ENCODE data around the gene HDAC11.

Gene HDAC11

DNA sequence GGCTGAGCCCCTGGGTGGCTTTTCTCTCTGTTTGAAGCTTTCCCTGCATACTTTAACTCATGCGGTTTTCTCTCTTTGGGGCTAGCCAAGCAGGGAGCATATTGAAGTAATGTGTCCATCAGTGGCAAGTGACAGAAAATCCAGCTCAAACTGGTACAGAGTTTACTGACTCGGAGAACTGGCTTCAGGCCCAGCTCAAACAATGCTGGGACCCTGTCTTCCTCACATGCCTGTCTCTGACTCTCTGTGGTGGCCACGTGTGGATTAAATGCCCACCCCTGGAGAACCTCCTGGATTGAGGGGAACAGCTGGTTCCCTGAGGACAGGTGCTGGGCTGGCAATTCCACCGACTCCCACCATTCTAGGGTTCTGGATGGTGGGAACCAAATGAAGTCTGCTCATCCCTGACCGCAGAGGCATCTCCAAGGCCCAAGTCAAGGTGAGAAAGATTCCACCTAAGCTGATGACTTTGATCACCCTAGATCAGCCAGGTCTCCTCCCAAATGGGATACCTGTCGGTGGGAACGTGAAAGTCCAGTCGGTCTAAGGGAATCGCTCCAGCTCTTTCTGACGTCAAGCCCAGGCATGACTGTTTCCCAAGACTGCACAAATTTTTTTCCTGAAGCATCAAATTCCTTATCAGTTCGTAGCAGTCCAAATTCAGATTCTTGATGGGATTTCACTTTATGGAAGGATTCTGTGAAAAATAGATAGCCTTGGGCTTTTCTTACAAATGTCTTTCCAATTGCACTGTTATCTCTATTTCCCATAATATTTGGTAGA lies 16.3 kb upstream of the HDAC11 start:
- TF ChIP-seq GATA2 (IDR thresholded peaks at IDR 0.05; ENCODE audit: low read depth, low read length) (no peak), GATA3 (IDR thresholded peaks at IDR 0.05; ENCODE audit: low read depth, low read length) (no peak)

DNA sequence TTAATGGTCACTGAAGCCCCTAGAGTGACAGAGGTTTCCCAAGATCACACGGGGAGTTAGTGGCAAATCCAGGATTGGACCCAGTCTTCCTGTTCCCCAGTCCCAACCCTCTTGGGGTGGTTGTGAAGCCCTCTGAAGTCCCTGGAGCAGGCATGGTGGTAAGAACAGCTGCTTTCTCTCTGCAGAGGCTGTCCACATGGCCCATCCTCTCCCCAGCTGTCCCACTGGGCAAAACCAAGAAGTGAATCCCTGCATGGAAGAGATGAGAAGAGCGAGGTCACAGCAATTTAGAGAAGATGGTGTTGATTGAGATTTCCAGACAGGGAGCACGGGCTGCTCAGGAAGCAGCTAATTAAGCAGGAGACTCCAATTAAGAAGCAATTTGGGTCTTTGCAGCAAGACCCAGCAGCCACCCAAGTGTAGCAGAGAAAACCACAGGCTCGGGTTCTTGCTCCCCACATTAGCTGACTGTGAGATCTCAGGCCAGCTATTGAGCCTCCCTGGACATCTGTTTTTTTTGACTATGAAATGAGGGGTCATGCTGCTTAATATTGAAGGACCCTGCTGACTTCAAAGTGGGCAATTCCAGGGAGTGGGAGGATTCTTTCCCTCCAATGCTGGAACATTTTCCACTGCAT lies 14.8 kb upstream of the HDAC11 start:
- TF ChIP-seq GATA2 (IDR thresholded peaks at IDR 0.05; ENCODE audit: low read depth, low read length) (no peak), GATA3 (IDR thresholded peaks at IDR 0.05; ENCODE audit: low read depth, low read length) (no peak)

DNA sequence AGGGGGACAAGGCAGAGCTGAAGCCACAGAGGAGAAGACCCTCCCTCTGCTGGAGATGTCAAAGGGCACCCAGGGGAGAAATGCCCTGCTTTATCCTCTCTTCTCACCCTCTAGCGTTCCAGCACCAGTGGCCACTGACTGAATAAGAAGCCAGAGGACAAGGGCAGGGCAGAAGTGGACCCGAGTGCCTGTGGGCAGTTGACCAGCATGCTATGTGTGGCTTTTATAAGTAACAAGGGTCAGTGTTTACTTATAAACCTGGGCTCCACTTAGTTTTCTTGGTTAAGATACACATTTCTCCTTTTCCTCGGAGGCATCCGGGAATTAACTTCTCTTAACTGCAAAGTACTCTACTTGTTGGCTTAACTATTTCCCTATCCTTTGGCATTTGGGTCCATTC lies 13.3 kb upstream of the HDAC11 start:
- TF ChIP-seq GATA2 (IDR thresholded peaks at IDR 0.05; ENCODE audit: low read depth, low read length) (no peak), GATA3 (IDR thresholded peaks at IDR 0.05; ENCODE audit: low read depth, low read length) (no peak)

- TF ChIP-seq GATA3 (IDR thresholded peaks at IDR 0.05; ENCODE audit: low read depth, low read length) (no peak), GATA2 (IDR thresholded peaks at IDR 0.05; ENCODE audit: low read depth, low read length) (no peak)
Observed at GRCh38 chr3:13470894-13471574, 9.1 kb upstream of the HDAC11 start.

GRCh38 chr3:13472286-13472685 lies 7.8 kb upstream of the HDAC11 start:
- TF ChIP-seq GATA3 (IDR thresholded peaks at IDR 0.05; ENCODE audit: low read depth, low read length): no peak
- no peak for TF ChIP-seq GATA2 (IDR thresholded peaks at IDR 0.05; ENCODE audit: low read depth, low read length)

GRCh38 chr3:13473020-13473419 lies 7.1 kb upstream of the HDAC11 start:
- TF ChIP-seq GATA2 (IDR thresholded peaks at IDR 0.05; ENCODE audit: low read depth, low read length) (no peak), GATA3 (IDR thresholded peaks at IDR 0.05; ENCODE audit: low read depth, low read length) (no peak)

- TF ChIP-seq GATA3 (IDR thresholded peaks at IDR 0.05; ENCODE audit: low read depth, low read length) (no peak), GATA2 (IDR thresholded peaks at IDR 0.05; ENCODE audit: low read depth, low read length) (no peak)
Observed at GRCh38 chr3:13474021-13474420, 6.1 kb upstream of the HDAC11 start.

DNA sequence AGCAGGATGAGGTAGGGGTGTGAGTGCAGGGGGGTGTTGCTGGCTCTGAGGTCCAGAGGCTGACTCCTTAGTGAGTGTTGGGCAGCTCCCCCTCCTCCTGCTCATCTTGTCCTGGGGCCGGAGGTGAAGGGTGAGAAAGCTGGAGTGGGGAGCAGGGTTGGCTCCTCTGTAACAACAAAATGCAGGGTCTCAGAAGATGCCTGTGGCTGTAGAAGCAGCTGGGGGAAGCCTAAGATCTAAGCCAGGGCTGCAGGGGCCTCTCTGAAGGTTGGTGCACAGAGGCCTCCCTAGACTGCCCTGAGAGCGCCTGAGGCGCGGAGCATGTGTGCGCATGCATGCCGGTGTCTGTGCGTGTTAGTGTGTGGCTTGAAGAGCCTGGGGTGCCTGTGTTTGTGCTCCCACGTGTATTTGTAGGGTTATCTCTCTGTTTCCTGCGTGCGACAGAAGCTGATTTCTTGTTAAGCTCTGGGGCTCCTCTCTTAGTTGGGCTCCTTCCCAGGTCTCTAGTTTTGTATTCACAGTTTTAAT lies 5.3 kb upstream of the HDAC11 start:
- no peak for TF ChIP-seq GATA3 (IDR thresholded peaks at IDR 0.05; ENCODE audit: low read depth, low read length)
- TF ChIP-seq GATA2 (IDR thresholded peaks at IDR 0.05; ENCODE audit: low read depth, low read length): no peak

DNA sequence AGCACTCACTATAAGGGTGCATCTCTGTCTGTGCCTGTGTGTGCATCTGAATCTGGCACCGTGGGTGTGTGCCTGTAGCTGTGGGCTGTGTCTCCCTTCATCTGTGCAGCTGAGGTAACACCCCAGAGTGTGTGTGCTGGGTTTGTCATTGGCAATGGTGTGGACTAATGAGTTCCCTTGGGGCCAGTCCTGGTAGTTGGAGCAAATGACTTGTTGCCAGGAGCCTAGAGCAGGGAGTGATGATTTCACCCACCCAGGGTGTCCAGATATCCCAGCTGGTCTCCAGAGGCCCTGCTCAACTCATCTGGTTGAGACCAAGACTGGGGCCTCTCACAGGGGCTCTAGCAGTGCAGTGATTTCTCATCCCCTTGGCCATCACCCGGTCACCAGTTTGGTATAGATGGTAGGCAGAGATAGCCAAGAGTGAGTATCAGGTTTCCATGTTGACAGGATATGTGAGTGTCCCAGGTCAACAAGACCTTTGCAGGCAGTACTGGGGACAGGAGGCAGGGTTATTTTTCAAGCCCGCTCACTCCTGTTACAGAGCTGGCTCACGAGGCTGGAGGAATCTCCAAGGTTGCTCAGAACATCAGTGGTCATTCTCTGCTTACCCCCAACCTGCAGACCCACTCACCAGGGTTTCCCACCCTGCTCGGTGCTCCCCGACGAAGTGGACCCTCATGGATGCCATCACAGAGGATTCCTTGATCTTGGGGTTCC lies 4.1 kb upstream of the HDAC11 start:
- TF ChIP-seq GATA2 (IDR thresholded peaks at IDR 0.05; ENCODE audit: low read depth, low read length): no peak
- TF ChIP-seq GATA3 (IDR thresholded peaks at IDR 0.05; ENCODE audit: low read depth, low read length): no peak

- TF ChIP-seq GATA3 (IDR thresholded peaks at IDR 0.05; ENCODE audit: low read depth, low read length): no peak
- no peak for TF ChIP-seq GATA2 (IDR thresholded peaks at IDR 0.05; ENCODE audit: low read depth, low read length)
Observed at GRCh38 chr3:13477943-13478342, 2.2 kb upstream of the HDAC11 start.

GRCh38 chr3:13479332-13479581 lies 849 bp upstream of the HDAC11 start:
- TF ChIP-seq GATA2 (IDR thresholded peaks at IDR 0.05; ENCODE audit: low read depth, low read length): no peak
- no peak for TF ChIP-seq GATA3 (IDR thresholded peaks at IDR 0.05; ENCODE audit: low read depth, low read length)

- TF ChIP-seq GATA3 (IDR thresholded peaks at IDR 0.05; ENCODE audit: low read depth, low read length) (no peak), GATA2 (IDR thresholded peaks at IDR 0.05; ENCODE audit: low read depth, low read length) (no peak)
Observed at GRCh38 chr3:13480340-13481318, 523 bp downstream of the HDAC11 start.

GRCh38 chr3:13482106-13482690 lies 2.1 kb downstream of the HDAC11 start:
- TF ChIP-seq GATA2 (IDR thresholded peaks at IDR 0.05; ENCODE audit: low read depth, low read length): no peak
- TF ChIP-seq GATA3 (IDR thresholded peaks at IDR 0.05; ENCODE audit: low read depth, low read length): no peak
